ENCODE data around the gene NYAP1. TPM values are rescaled to one million over a fixed set of nuclear protein-coding genes. Genes with fewer than 3 reads are reported as not detected.

Gene NYAP1
- total and polyA plus RNA-seq, 2 experiments from 2014 or later: 0.68 to 1.6 TPM

DNA sequence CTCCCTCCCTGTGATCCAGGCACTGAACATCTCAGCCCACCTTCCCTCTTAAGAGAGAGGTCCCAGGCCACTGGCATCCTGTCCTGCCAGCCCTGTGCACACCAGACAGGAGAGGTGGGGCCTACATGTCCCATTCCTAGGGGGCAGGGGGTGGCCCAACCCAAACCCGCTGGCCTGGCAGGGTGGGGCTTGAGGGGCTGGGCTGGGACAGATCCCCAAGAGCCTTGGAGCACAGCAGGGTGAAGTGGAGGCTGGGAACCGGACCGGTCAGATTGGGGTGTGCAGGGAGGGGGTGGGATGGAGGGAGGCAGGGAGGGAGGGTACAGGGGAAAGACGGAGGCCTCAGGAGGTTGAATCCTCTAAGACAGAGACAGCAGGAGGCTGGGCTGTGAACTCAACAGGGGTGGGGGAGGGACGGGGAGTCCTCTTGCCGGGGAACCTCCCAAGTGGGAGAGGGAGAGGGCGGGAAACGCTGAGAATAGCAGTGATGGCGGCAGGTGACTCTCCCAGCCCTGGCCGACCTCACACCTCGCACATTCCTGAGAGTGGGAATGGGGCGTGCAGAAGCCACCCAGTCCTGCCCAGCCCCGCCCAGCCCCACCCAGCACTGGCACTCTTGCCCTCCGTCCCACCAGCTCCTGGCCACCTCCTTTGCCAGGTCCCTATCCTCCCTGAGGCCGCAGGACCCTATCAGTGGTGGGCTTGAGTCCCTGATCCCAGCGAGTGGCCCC, 11.4 kb upstream of the NYAP1 start:
- peaks cover 33% of the 10 kb centered on the region for H4K20me1 ChIP-seq (ENCODE audit: insufficient read depth, poor library complexity, severe bottlenecking)
- no peak overlapping the region for H3K4me2 ChIP-seq
- no peaks in the 10 kb centered on the region for H3K9me2 ChIP-seq (replicated peaks; ENCODE audit: insufficient read depth)
- peaks cover 31% of the 10 kb centered on the region for H3K79me2 ChIP-seq
- H3K4me1 ChIP-seq (ENCODE audit: insufficient read depth): peaks cover 31% of the 10 kb centered on the region
- H3K36me3 ChIP-seq (replicated peaks; ENCODE audit: insufficient read depth, low read depth): no peaks in the 10 kb centered on the region
- H3K4me3 ChIP-seq: no peak overlapping the region
- TF ChIP-seq EZH2 (IDR thresholded peaks at IDR 0.05; ENCODE audit: borderline replicate concordance) (no peak), EZH2phosphoT487 (IDR thresholded peaks at IDR 0.05; ENCODE audit: low read depth, severe bottlenecking, unreplicated experiment) (no peak)
- TF ChIP-seq, protein P1, sequence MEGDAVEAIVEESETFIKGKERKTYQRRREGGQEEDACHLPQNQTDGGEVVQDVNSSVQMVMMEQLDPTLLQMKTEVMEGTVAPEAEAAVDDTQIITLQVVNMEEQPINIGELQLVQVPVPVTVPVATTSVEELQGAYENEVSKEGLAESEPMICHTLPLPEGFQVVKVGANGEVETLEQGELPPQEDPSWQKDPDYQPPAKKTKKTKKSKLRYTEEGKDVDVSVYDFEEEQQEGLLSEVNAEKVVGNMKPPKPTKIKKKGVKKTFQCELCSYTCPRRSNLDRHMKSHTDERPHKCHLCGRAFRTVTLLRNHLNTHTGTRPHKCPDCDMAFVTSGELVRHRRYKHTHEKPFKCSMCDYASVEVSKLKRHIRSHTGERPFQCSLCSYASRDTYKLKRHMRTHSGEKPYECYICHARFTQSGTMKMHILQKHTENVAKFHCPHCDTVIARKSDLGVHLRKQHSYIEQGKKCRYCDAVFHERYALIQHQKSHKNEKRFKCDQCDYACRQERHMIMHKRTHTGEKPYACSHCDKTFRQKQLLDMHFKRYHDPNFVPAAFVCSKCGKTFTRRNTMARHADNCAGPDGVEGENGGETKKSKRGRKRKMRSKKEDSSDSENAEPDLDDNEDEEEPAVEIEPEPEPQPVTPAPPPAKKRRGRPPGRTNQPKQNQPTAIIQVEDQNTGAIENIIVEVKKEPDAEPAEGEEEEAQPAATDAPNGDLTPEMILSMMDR (IDR thresholded peaks at IDR 0.05; ENCODE audit: poor library complexity): no peak
- H3K27me3 ChIP-seq: no peaks in the 10 kb centered on the region
- H2AFZ ChIP-seq: no peak overlapping the region
- no peak overlapping the region for H3K27ac ChIP-seq
- WGBS (ENCODE audit: low lambda C conversion rate, missing lambda C conversion rate): 81% methylated on average over 5 of the region's 16 CpGs
- DNase-seq (ENCODE audit: low spot score): no peak
- no peaks in the 10 kb centered on the region for H3K9me3 ChIP-seq (ENCODE audit: low read depth)

DNA sequence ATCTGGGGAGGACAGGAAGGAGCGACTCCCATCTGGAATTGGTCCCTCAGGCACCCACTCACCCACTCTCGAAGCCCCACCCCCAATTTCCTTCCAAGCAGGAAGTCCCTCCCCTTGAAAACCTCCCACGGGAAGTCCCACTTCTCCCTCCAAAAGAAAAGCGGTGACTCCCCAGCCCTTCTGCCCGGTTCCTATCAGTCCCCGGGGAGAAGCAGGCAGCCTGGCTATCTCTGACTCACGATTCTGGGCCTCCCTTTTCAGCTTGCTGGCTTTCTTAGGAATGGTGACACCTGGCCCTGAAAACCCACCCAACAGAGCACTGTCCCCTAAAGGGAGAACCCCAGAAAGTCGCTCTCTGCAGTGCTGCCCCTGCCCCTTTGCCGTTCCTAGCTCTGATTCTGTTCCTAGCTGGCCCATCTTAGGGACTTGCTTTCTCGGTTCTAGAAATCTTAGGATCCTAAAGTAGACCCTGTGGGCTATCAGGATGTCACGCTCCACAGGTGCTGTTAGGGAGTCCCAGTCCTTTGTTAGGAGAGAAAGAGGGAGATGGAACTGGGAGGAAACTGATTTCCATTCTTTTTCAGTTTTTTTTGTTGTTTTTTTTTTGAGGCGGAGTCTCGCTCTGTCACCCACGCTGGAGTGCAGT, 10.8 kb upstream of the NYAP1 start:
- H3K36me3 ChIP-seq (replicated peaks; ENCODE audit: insufficient read depth, low read depth): no peaks in the 10 kb centered on the region
- peaks cover 34% of the 10 kb centered on the region for H3K4me1 ChIP-seq (ENCODE audit: insufficient read depth)
- no peaks in the 10 kb centered on the region for H3K27me3 ChIP-seq
- H3K9me2 ChIP-seq (replicated peaks; ENCODE audit: insufficient read depth): no peaks in the 10 kb centered on the region
- H3K9me3 ChIP-seq (ENCODE audit: low read depth): no peaks in the 10 kb centered on the region
- H2AFZ ChIP-seq: no peak overlapping the region
- no peak overlapping the region for H3K4me3 ChIP-seq
- H4K20me1 ChIP-seq (ENCODE audit: insufficient read depth, poor library complexity, severe bottlenecking): peaks cover 39% of the 10 kb centered on the region
- WGBS (ENCODE audit: low lambda C conversion rate, missing lambda C conversion rate): 81% methylated on average over 14 of the region's 14 CpGs
- TF ChIP-seq, protein P1 (IDR thresholded peaks at IDR 0.05; ENCODE audit: poor library complexity): no peak
- TF ChIP-seq EZH2phosphoT487 (IDR thresholded peaks at IDR 0.05; ENCODE audit: low read depth, severe bottlenecking, unreplicated experiment) (no peak), EZH2 (IDR thresholded peaks at IDR 0.05; ENCODE audit: borderline replicate concordance) (no peak)
- no peak for DNase-seq (ENCODE audit: low spot score)
- H3K79me2 ChIP-seq: peaks cover 38% of the 10 kb centered on the region
- H3K27ac ChIP-seq: peak overlapping the region; percentile 25
- no peak overlapping the region for H3K4me2 ChIP-seq

DNA sequence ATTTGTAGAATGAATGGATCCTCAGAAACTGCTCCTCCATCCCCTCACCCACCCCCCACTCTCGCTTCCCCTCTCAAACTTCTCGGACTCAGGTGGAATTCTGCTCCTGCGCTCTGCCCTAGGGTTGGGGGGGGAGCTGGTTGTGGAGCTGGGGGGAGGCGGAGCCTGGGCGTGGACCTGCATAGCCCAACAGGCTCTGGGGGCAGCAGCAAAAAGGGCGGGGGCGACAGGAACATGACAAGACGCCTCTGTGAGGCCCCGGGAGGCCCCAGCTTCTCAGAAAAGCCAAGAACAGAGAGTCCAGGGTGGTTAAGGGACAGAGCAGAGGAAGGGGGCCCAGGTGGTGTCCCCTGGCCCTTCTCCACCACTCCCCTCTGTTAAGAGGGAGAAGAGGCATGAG, 8.2 kb upstream of the NYAP1 start:
- peak; percentile 58 for DNase-seq (ENCODE audit: low spot score)
- no peaks in the 10 kb centered on the region for H3K9me2 ChIP-seq (replicated peaks; ENCODE audit: insufficient read depth)
- no peaks in the 10 kb centered on the region for H3K36me3 ChIP-seq (replicated peaks; ENCODE audit: insufficient read depth, low read depth)
- peaks cover 31% of the 10 kb centered on the region for H4K20me1 ChIP-seq (ENCODE audit: insufficient read depth, poor library complexity, severe bottlenecking)
- peaks cover 50% of the 10 kb centered on the region for H3K79me2 ChIP-seq
- no peaks in the 10 kb centered on the region for H3K27me3 ChIP-seq
- 56% methylated on average over 8 of the region's 9 CpGs for WGBS (ENCODE audit: low lambda C conversion rate, missing lambda C conversion rate)
- peak overlapping the region; percentile 97 for H3K4me2 ChIP-seq
- H2AFZ ChIP-seq: no peak overlapping the region
- H3K4me3 ChIP-seq: no peak overlapping the region
- H3K27ac ChIP-seq: peak overlapping the region; percentile 73
- H3K9me3 ChIP-seq (ENCODE audit: low read depth): no peaks in the 10 kb centered on the region
- TF ChIP-seq EZH2phosphoT487 (IDR thresholded peaks at IDR 0.05; ENCODE audit: low read depth, severe bottlenecking, unreplicated experiment): no peak
- TF ChIP-seq, protein P1 (IDR thresholded peaks at IDR 0.05; ENCODE audit: poor library complexity): no peak
- TF ChIP-seq EZH2 (IDR thresholded peaks at IDR 0.05; ENCODE audit: borderline replicate concordance): no peak
- peaks cover 28% of the 10 kb centered on the region for H3K4me1 ChIP-seq (ENCODE audit: insufficient read depth)
